GM20000 (cell line): ENCODE measurements around the gene MICALL2.

ENCODE experiments used
- DNase-seq: peaks from one replicate; pipeline ENCODE4 v3.0.0; 2012; ENCODE audit warnings: low spot score
- TF ChIP-seq, protein P1 (sequence below): IDR thresholded peaks from 2 replicates; pipeline ENCODE4 v1.5.1; 2012; ENCODE audit warnings: mild to moderate bottlenecking, control low read depth; ENCODE audit errors: extremely low read depth, missing control alignments

MICALL2 gene

DNA sequence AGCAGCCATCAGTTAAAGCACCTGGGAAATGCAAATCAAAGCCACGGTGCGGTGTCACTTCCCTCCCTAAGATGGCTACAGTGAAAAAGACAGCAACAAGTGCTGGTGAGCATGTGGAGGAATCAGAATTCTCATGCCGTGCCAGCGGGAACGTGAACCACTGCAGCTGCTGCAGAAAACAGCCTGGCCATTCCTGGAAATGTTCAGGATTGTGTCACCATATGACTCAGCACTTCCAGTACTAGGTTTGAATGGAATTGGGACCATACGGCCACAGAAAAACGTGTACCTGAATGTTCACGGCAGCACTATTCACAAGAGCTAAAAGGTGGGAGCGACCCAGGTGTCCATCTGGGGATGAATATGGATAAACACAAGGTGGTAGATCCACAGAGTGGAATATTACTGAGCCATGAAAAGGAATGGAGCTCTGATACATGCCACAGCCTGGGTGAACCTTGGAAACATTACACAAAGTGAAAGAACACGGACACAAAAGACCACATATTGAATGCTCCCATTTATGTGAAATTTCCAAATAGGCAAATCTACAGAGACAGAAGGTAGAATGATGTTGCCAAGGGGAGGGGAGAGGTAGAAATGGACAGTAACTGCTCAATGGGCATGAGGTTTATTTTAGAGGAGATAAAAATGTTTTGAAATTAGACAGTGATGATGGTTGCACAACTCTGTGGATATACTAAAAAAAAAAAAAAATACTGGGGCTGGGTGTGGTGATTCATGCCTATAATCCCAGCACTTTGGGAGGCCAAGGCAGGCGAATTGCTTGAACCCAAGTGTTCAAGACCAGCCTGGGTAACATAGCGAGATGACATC is 61.6 kb downstream of the MICALL2 start:
- DNase-seq, result no peak
- TF ChIP-seq, protein P1, sequence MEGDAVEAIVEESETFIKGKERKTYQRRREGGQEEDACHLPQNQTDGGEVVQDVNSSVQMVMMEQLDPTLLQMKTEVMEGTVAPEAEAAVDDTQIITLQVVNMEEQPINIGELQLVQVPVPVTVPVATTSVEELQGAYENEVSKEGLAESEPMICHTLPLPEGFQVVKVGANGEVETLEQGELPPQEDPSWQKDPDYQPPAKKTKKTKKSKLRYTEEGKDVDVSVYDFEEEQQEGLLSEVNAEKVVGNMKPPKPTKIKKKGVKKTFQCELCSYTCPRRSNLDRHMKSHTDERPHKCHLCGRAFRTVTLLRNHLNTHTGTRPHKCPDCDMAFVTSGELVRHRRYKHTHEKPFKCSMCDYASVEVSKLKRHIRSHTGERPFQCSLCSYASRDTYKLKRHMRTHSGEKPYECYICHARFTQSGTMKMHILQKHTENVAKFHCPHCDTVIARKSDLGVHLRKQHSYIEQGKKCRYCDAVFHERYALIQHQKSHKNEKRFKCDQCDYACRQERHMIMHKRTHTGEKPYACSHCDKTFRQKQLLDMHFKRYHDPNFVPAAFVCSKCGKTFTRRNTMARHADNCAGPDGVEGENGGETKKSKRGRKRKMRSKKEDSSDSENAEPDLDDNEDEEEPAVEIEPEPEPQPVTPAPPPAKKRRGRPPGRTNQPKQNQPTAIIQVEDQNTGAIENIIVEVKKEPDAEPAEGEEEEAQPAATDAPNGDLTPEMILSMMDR, result no peak

DNA sequence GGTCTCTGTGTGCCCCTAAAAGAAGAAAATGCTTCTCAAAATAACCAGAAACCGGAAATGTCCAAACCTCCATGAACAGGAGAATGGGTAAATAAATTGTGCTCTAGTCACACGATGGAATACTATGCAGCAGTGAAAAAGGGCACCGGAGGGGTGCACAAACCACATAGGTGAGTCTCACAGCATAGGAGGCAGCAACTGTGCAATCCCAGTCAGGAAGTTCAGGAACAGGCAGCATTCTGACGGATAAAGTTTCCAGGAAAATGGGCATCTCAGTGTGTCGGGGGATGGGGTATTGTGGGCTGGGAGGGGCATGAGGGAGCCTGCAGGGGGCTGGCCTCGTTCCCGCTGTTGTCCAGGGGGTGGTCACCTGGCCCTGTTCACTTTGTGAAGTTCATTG is 63.1 kb downstream of the MICALL2 start:
- TF ChIP-seq, protein P1, result no peak
- no peak for DNase-seq

DNA sequence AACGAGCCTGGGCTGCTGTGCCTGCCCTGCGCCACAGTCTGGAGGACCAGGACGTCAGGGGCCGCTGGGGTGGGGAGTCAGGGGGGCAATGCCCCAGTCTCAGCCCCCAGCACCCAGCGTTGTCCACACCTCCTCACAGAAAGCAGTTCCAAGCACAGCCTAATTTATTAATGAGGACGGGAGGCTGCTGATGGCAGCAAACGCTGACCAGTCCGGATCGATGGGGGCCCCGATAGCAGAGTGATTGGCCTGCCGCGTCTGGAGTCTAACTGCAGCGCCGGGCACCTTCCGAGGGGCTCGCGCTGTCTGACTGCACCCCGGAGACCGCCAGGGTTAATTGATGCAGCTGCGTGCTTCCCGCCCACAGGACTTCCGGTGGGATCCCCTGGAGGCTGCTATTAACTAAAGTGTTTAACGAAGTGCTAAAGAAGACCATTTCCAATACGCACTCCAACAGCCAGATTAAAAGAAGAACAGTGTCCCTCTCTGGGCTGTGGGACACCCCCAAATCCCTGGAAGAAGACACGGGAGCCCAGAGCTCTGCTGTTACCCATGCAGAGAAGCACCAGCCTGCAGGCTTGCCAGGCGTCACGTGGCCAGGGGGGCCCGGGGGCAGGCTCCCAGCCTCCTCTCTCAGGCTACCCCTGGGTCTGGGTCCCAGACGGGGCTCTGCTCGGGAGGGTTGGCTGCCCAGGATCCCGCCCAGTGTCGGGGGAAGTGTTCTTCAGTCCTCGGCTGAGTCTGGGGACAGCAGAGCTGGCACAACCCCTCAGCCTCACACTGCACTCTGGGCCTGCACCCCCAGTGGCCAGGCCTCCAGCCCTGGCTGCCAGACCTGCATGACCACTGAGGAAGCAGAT is 63.8 kb downstream of the MICALL2 start:
- DNase-seq, result no peak
- TF ChIP-seq, protein P1, result no peak

DNA sequence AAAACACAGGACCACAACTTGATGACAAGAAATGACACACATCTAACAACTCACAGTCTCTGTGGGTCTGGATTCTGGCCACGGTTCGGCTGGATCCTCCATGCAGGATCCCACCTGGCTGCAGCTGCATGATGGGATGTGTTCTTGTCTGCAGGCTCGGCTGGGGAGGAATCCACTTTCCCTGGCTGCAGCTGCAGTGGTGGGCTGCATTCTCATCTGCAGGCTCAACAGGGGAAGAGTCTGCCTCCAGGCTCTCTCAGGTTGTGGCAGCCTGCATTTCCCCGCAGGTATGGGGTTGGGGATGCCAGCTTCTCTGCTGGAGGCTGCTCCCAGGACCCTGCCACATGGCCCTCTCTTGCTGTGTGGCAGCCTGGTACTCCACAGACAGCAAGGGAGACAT is 64.9 kb downstream of the MICALL2 start:
- DNase-seq, result no peak
- TF ChIP-seq, protein P1, result no peak

DNA sequence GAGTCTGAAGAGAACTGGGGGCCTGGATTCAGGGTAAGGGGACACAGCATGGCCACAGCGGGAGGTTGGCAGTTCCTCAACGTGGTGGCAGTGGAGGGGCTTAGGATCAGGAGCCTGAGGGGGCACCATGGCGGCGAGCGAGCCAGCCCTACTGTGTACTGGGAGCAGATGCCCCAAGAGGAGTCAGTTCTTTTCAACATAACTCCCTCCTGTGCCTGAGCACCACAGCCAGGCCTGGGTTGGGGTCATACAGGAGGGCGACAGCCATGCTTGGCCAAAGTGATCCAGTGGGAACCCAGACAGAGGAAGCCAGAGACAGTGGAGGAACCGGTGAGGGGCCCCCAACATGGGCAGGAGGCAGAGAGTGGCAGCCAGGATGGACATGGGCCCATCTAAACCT is 65.8 kb downstream of the MICALL2 start:
- TF ChIP-seq, protein P1, result no peak
- no peak for DNase-seq

DNA sequence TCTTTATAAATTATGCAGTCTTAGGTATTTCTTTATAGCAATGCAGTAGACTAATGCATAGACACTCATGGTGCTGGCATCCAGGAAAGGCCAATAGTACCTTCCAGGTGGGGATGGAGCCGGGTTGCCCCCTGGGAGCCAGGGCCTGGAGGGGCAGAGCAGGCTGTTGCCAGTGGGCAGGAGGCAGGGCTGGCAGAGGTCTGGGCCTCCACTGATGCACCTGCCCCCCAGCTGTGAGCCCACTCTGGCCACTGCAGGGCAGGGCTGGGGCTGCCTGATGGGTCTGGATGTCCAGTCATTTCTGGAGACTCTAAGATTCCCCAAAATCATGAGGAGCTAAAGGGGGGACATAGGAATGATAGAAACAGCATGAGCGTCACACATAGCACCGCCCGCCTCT is 66.7 kb downstream of the MICALL2 start:
- DNase-seq, result no peak
- TF ChIP-seq, protein P1, result no peak

DNA sequence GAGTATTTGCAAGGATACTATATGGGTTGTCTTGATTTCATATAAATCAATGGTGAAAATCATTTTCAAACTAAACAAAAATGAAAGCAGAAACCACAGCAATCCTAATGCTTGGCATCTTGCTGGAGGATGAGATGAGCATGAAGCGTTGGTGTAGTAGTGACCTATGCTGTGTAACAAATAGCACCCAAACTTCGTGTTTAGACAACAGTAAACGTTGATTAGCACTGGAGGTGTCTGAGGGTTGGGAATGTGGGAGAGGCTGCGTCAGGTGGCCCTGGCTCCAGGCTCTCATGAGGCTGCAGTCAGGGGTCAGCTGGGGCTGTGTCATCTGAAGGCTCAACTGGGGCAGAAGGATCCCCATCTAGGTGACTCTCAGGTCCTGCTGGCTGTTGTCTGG is 67.8 kb downstream of the MICALL2 start:
- DNase-seq, result no peak
- TF ChIP-seq, protein P1, result no peak
